Fibroblast of lung (primary cell): ENCODE measurements around the gene RASA3. TPM values are rescaled to one million over a fixed set of nuclear protein-coding genes. Genes with fewer than 3 reads are reported as not detected.

Experiments
- DNase-seq, 2 donors: peaks; one replicate each; pipeline versions ENCODE4 v3.0.0 to v3.0.0-alpha.2; 2010; ENCODE audit warnings: low read depth in 2 of 2
- H2AFZ ChIP-seq: 2 replicates; pipeline ENCODE4 v1.5.1; 2012; ENCODE audit warnings: low read length, control low read depth, inconsistent platforms
- H3K27ac ChIP-seq: 2 replicates; pipeline ENCODE4 v1.5.1; 2011; ENCODE audit warnings: low read length, control low read depth; ENCODE audit not compliant: insufficient read depth
- H3K27me3 ChIP-seq: 2 replicates; pipeline ENCODE4 v1.5.1; 2011; ENCODE audit warnings: mild to moderate bottlenecking, low read length; ENCODE audit not compliant: control insufficient read depth, insufficient read depth
- H3K36me3 ChIP-seq: 2 replicates; pipeline ENCODE4 v1.5.1; 2011; ENCODE audit warnings: low read length; ENCODE audit not compliant: control insufficient read depth, insufficient read depth
- H3K4me1 ChIP-seq: 2 replicates; pipeline ENCODE4 v1.5.1; 2011; ENCODE audit warnings: low read length; ENCODE audit not compliant: control insufficient read depth, insufficient read depth; ENCODE audit errors: extremely low read depth
- H3K4me2 ChIP-seq: 2 replicates; pipeline ENCODE4 v1.5.1; 2011; ENCODE audit warnings: low read length, control low read depth; ENCODE audit not compliant: insufficient read depth; ENCODE audit errors: extremely low read depth
- H3K4me3 ChIP-seq, 4 experiments: fragments of 200-600 bp in 1 of 4; sonication (generic) in 1 of 4; replicated peaks in 1 of 4; 2 replicates each; pipeline ENCODE4 v1.5.1; 2011 to 2016; ENCODE audit warnings: low read length in 4 of 4, low read depth in 3 of 4, mild to moderate bottlenecking in 3 of 4, control low read depth in 2 of 4, inconsistent platforms in 1 of 4, mixed read lengths in 1 of 4; ENCODE audit not compliant: insufficient read depth in 1 of 4; ENCODE audit errors: control extremely low read depth in 1 of 4
- H3K79me2 ChIP-seq: 2 replicates; pipeline ENCODE4 v1.5.1; 2012; ENCODE audit warnings: mild to moderate bottlenecking, low read length, inconsistent platforms; ENCODE audit not compliant: control insufficient read depth, insufficient read depth
- H3K9ac ChIP-seq: 2 replicates; pipeline ENCODE4 v1.5.1; 2011; ENCODE audit warnings: mild to moderate bottlenecking, low read length, control low read depth; ENCODE audit not compliant: insufficient read depth
- H3K9me3 ChIP-seq: 2 replicates; pipeline ENCODE4 v1.5.1; 2012; ENCODE audit warnings: low read depth, low read length; ENCODE audit not compliant: control insufficient read depth, insufficient read depth
- H4K20me1 ChIP-seq: 2 replicates; pipeline ENCODE4 v1.5.1; 2011; ENCODE audit warnings: low read length; ENCODE audit not compliant: control insufficient read depth, insufficient read depth; ENCODE audit errors: extremely low read depth
- CTCF ChIP-seq, 2 donors: IDR thresholded peaks in 1 of 2; conservative IDR thresholded peaks in 1 of 2; 1 replicate in 1 of 2; 2 replicates in 1 of 2; pipeline ENCODE4 v1.5.1; 2011 to 2012; ENCODE audit warnings: low read length in 2 of 2, control low read depth in 1 of 2, inconsistent platforms in 1 of 2, low read depth in 1 of 2, mild to moderate bottlenecking in 1 of 2
- EZH2 ChIP-seq: IDR thresholded peaks from 2 replicates; pipeline ENCODE4 v1.5.1; 2012; ENCODE audit warnings: low read length, control low read depth, mild to moderate bottlenecking; ENCODE audit errors: missing control alignments
- polyA plus RNA-seq, 2 donors: library from polyadenylated mRNA; depleted of rRNA in 1 of 2; stranded (reverse) in 1 of 2; unstranded in 1 of 2; fragments of >200 nt; gene quantifications; 2 replicates each; pipeline ENCODE4 v1.2.1, GENCODE V29; 2011 to 2012; ENCODE audit warnings: missing spikeins in 1 of 2
- total RNA-seq: library from RNA; depleted of rRNA; stranded (reverse); fragments of >200 nt; gene quantifications from 2 replicates; pipeline ENCODE4 v1.2.1, GENCODE V29; 2014

RASA3 gene
- total and polyA plus RNA-seq, 2 donors (not counting 1 experiment from before 2014, with no cell fraction given) = 26.6 to 31.1 TPM

- no peaks in the 10 kb centered on the region for H3K27me3 ChIP-seq
- H3K9me3 ChIP-seq = no peaks in the 10 kb centered on the region
- DNase-seq = no peak
- peaks cover 3% of the 10 kb centered on the region for H3K4me1 ChIP-seq
- no peak overlapping the region for H3K27ac ChIP-seq
- TF ChIP-seq EZH2 (no peak), CTCF (conservative IDR thresholded peaks at IDR 0.05 in 1 of 2, IDR thresholded peaks at IDR 0.05 in 1 of 2; ENCODE audit: low read depth in 1 of 2, low read length in 2 of 2) (no peak)
- H2AFZ ChIP-seq = no peak overlapping the region
- H3K79me2 ChIP-seq = peaks cover 92% of the 10 kb centered on the region
- no peaks in the 10 kb centered on the region for H4K20me1 ChIP-seq
- no peak overlapping the region for H3K9ac ChIP-seq
- peaks cover under 1% of the 10 kb centered on the region for H3K36me3 ChIP-seq
- no peak overlapping the region for H3K4me2 ChIP-seq
- H3K4me3 ChIP-seq = no peak overlapping the region
Observed at GRCh38 chr13:114092468-114092867, 40.0 kb downstream of the RASA3 start.

- Histone ChIP-seq H3K4me3 (no peak overlapping the region), H2AFZ (no peak overlapping the region), H3K4me2 (no peak overlapping the region), H3K9me3 (no peaks in the 10 kb centered on the region), H3K36me3 (peaks cover 5% of the 10 kb centered on the region), H3K4me1 (peaks cover 1% of the 10 kb centered on the region), H3K27me3 (no peaks in the 10 kb centered on the region), H4K20me1 (no peaks in the 10 kb centered on the region), H3K79me2 (peaks cover 76% of the 10 kb centered on the region), H3K27ac (no peak overlapping the region), H3K9ac (no peak overlapping the region)
- DNase-seq = no peak
- TF ChIP-seq CTCF (conservative IDR thresholded peaks at IDR 0.05 in 1 of 2, IDR thresholded peaks at IDR 0.05 in 1 of 2; ENCODE audit: low read depth in 1 of 2, low read length in 2 of 2) (no peak), EZH2 (no peak)
Observed at GRCh38 chr13:114090476-114090875, 41.9 kb downstream of the RASA3 start.

- H4K20me1 ChIP-seq = no peaks in the 10 kb centered on the region
- no peaks in the 10 kb centered on the region for H3K27me3 ChIP-seq
- no peak for DNase-seq
- H3K4me3 ChIP-seq = no peak overlapping the region
- TF ChIP-seq CTCF (conservative IDR thresholded peaks at IDR 0.05 in 1 of 2, IDR thresholded peaks at IDR 0.05 in 1 of 2; ENCODE audit: low read depth in 1 of 2, low read length in 2 of 2) (no peak), EZH2 (no peak)
- no peak overlapping the region for H3K9ac ChIP-seq
- H3K27ac ChIP-seq = no peak overlapping the region
- H2AFZ ChIP-seq = no peak overlapping the region
- no peaks in the 10 kb centered on the region for H3K9me3 ChIP-seq
- no peak overlapping the region for H3K4me2 ChIP-seq
- H3K79me2 ChIP-seq = peaks cover 71% of the 10 kb centered on the region
- H3K4me1 ChIP-seq = no peaks in the 10 kb centered on the region
- peaks cover 5% of the 10 kb centered on the region for H3K36me3 ChIP-seq
Observed at GRCh38 chr13:114089751-114090400, 42.5 kb downstream of the RASA3 start.
